SH-SY5Y (cell line): Measurements from ENCODE around the gene PIGA.

Experiments used
- GATA2 ChIP-seq: IDR thresholded peaks from 2 replicates; pipeline ENCODE4 v1.6.1; 2011; ENCODE audit warnings: mild to moderate bottlenecking, low read depth, low read length
- GATA3 ChIP-seq: IDR thresholded peaks from 2 replicates; pipeline ENCODE4 v1.6.1; 2011; ENCODE audit warnings: low read depth, mild to moderate bottlenecking, low read length, moderate library complexity

GRCh38 chrX:15358533-15358932, 23.2 kb upstream of the PIGA start:
- no peak for TF ChIP-seq GATA2
- no peak for TF ChIP-seq GATA3
